ENCODE measurements around the gene GPX2.

DNA sequence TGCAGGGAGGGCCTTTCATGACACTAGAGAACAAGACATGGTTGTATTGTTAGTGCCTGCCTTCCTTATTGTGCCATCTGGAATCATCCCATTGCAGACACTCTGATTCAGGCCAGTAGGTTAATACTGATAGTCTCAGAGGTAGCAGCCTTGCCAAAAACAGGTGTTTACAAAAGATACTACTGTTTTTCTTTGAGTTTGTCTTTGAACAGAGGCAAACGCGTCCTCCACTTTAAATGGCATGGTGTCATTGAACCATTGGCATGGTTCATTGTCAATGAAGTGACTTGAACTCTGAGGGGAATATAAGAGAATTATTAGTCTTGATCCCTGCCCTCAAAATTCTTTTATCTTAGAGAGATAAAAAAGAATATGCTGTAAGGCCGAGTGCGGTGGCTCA lies 48.4 kb upstream of the GPX2 start:
- TF ChIP-seq CTCF (IDR thresholded peaks at IDR 0.05), result no peak
- no peak for TF ChIP-seq ZFX (IDR thresholded peaks at IDR 0.05; ENCODE audit: borderline replicate concordance)

All from 22Rv1 (cell line).